Skeletal muscle tissue (tissue), 4 donors: Measurements from ENCODE around the gene PTPRC. TPM values are rescaled to one million over a fixed set of nuclear protein-coding genes. Genes with fewer than 3 reads are reported as not detected.

Experiments
- H3K27ac ChIP-seq: one replicate; pipeline ENCODE4 v1.7.0; 2013; ENCODE audit warnings: mild to moderate bottlenecking, low read depth, low read length, inconsistent platforms
- H3K27me3 ChIP-seq, 3 donors: one replicate each; pipeline ENCODE4 v1.7.0; 2013; ENCODE audit warnings: low read length in 3 of 3; ENCODE audit not compliant: control insufficient read depth in 3 of 3, insufficient read depth in 3 of 3
- H3K36me3 ChIP-seq, 3 donors: one replicate each; pipeline ENCODE4 v1.7.0; 2013; ENCODE audit warnings: low read length in 3 of 3; ENCODE audit not compliant: control insufficient read depth in 3 of 3, insufficient read depth in 3 of 3
- H3K4me1 ChIP-seq, 3 donors: one replicate each; pipeline ENCODE4 v1.7.0; 2013; ENCODE audit warnings: low read length in 3 of 3, mild to moderate bottlenecking in 3 of 3; ENCODE audit not compliant: control insufficient read depth in 3 of 3, insufficient read depth in 3 of 3
- H3K4me3 ChIP-seq, 3 donors: one replicate each; pipeline ENCODE4 v1.7.0; 2013; ENCODE audit warnings: low read length in 3 of 3
- H3K9ac ChIP-seq, 3 donors: one replicate each; pipeline ENCODE4 v1.7.0; 2013; ENCODE audit warnings: low read length in 3 of 3, mild to moderate bottlenecking in 3 of 3, moderate library complexity in 2 of 3, low read depth in 1 of 3
- H3K9me3 ChIP-seq, 3 donors: one replicate each; pipeline ENCODE4 v1.7.0; 2013; ENCODE audit warnings: low read length in 3 of 3; ENCODE audit not compliant: control insufficient read depth in 3 of 3
- total RNA-seq: library from RNA; depleted of rRNA; stranded (reverse); fragments of >200 nt; gene quantifications from one replicate; pipeline ENCODE4 v1.2.3, GENCODE V29; 2014
- donor health status: Osteomylitis.

The PTPRC gene
- total RNA-seq, 1 donor from 2014 or later, result 15.7 TPM

DNA sequence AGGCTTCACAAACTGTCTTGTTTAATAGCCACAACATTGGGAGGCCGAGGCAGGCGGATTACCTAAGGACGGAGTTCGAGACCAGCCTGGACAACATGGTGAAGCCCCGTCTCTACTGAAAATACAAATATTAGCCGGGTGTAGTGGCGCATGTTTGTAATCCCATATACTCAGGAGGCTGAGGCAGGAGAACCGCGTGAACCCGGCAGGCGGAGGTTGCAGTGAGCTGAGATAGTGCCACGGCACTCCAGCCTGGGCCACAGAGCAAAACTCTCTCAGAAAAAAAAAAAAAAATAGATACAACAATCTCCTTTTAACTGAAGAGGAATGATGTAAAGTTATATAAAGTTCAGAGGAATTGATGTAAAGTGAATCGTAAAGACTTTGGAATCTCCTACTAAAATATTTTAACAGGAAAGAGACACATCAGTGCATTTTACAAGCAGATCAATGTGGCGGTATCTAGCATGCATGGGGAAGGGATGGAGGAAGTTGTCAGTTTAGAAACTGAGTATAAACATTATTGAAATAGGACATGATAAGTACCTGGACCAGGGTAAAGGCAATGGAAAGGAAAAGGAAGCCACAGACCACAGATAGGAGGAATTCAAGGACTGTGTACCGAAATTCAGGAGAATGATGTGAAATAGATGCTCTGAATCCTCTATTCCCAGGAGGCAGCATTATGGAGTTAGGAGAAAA, 41.5 kb downstream of the PTPRC start:
- Histone ChIP-seq H3K27ac (no peak overlapping the region), H3K9me3 (no peaks in the 10 kb centered on the region), H3K36me3 (no peaks in the 10 kb centered on the region), H3K27me3 (no peaks in the 10 kb centered on the region), H3K4me1 (no peaks in the 10 kb centered on the region), H3K9ac (no peak overlapping the region), H3K4me3 (no peak overlapping the region)

DNA sequence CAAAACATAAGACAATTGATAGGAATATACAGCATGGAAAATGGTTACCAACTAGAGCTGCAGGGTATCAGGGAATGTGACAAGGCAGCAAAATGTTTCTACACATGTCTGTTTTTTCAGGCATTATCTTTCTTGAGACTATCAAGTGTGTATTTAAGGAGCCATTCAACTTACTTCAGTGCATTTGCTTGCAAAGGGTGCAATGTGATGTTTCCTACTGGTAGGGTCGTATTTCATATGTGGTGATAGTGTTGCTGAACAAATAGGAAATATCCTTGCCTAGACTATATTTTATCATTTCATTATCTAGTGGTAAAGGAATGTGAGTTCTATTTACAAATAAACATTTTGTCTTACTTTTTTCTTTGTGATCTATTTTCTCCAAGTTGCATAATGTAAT, 42.4 kb downstream of the PTPRC start:
- no peak overlapping the region for H3K9ac ChIP-seq
- no peak overlapping the region for H3K27ac ChIP-seq
- H3K27me3 ChIP-seq, result no peaks in the 10 kb centered on the region
- no peaks in the 10 kb centered on the region for H3K9me3 ChIP-seq
- no peaks in the 10 kb centered on the region for H3K4me1 ChIP-seq
- H3K4me3 ChIP-seq, result no peak overlapping the region
- H3K36me3 ChIP-seq, result no peaks in the 10 kb centered on the region

DNA sequence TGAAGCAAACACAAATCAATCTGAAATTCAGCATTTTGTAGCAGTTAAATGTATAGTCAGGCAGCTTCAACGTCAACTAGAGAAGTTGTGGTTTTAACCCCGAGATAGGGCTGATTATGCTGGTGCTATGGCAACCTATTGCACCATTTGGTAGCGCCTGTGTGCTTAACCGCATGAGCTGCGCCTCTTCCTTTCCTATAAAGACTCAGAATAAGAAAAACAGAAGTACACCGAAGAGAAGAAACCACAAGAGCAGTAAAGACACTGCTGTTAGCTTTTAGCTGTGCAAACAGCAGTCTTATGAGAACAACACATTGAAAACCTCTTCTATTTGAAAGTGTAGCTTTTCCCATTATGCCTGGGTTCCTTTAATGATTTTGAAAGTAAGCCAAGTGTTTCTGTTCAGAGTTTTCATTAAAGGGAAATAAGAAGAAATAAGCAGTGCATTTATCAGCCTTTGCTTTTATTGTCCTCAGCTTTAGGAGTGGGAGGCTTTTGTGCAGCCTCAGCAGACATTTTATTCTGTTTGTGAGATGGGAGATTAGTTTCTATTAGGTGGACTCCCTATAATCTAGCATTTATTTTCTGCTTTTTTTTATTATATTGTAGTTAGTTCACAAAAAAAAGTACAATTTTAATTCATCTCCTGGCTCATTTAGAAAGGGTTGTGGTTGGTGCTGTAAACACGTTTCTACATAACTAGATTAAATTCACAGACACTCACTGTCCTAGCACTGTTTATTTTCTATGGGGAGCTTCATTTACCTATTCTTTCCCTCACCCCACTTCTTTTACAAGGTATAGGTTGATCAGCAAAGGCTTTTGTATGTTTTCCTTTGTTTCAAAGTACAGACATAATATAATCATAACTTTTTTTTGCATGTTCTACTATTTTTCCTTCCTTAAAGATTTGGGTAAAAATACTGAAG, 43.3 kb downstream of the PTPRC start:
- Histone ChIP-seq H3K4me3 (no peak overlapping the region), H3K9me3 (no peaks in the 10 kb centered on the region), H3K27ac (peak overlapping the region; percentile 54), H3K36me3 (no peaks in the 10 kb centered on the region), H3K9ac (no peak overlapping the region), H3K27me3 (no peaks in the 10 kb centered on the region), H3K4me1 (no peaks in the 10 kb centered on the region)

DNA sequence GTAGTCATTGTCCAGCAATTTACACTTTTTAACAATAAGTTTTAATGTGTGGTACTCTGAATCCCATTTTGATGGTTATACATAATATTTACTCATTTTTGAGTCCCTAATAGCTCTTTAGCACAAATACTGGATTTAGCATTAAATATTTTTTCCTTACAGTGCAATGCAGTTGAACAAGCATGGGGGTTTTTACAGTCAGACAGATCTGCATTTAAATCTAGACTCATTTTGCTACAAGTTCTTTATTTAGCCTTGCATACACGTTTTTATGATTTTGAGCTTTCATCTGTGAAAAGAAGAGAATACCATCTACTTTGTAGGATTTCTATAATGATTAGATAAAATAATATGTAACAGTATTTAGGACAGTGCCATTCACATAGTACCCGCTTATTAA, 44.0 kb downstream of the PTPRC start:
- H3K4me3 ChIP-seq, result no peak overlapping the region
- H3K36me3 ChIP-seq, result no peaks in the 10 kb centered on the region
- no peaks in the 10 kb centered on the region for H3K9me3 ChIP-seq
- no peak overlapping the region for H3K9ac ChIP-seq
- H3K4me1 ChIP-seq, result no peaks in the 10 kb centered on the region
- H3K27ac ChIP-seq, result peak overlapping the region; percentile 54
- no peaks in the 10 kb centered on the region for H3K27me3 ChIP-seq

DNA sequence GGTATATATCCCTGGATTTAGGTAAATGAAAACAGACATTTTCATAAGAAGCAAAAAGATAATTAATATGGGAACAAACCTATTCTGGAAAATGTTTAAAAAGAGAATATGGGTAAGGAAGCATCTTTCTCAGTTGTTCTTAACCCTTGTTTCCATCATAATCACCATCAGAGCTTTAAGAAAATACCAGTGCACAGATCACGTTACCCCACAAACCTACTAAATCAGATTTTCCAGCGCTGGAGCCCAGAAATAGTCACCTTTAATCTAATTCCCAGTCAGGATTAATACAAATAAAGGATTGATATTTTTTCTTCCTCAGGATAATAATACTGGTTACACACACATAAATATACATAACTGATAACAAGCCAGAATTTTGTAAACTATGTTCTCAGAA, 44.6 kb downstream of the PTPRC start:
- no peaks in the 10 kb centered on the region for H3K9me3 ChIP-seq
- no peak overlapping the region for H3K9ac ChIP-seq
- H3K4me1 ChIP-seq, result no peaks in the 10 kb centered on the region
- H3K36me3 ChIP-seq, result no peaks in the 10 kb centered on the region
- no peak overlapping the region for H3K27ac ChIP-seq
- no peaks in the 10 kb centered on the region for H3K27me3 ChIP-seq
- H3K4me3 ChIP-seq, result no peak overlapping the region

DNA sequence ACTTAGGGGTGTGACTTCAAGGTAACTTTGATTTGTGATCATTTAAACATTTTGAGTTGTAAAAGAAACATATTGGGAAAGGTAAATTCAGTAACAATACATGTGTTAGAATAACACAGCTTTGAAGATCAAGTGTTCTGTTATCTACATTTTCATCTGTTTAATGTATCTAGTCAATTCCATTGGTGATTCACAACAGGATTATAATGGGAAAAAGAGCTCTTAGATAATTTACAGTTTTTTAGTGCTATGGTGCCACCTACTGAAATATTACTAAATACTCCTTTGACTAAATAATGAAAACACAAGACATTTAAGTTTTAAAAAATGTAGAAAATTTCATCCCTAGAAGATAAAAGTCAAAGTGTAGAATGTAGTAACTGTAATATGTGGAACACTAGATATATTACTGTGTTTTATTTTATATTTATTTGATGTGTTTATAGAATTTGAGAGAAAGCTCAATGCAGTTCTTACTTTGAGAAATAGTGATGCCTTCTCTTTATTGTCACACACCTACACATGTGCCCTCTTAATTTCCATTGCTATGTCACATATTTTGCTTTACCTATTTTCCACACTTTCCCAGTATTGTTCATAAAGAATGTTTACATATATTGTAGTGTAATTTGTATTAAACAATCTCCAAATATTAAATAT, 47.4 kb downstream of the PTPRC start:
- Histone ChIP-seq H3K27ac (no peak overlapping the region), H3K4me1 (no peaks in the 10 kb centered on the region), H3K4me3 (no peak overlapping the region), H3K36me3 (no peaks in the 10 kb centered on the region), H3K9me3 (no peaks in the 10 kb centered on the region), H3K9ac (peak overlapping the region in 1 of 3 donors; percentile 34), H3K27me3 (no peaks in the 10 kb centered on the region)

DNA sequence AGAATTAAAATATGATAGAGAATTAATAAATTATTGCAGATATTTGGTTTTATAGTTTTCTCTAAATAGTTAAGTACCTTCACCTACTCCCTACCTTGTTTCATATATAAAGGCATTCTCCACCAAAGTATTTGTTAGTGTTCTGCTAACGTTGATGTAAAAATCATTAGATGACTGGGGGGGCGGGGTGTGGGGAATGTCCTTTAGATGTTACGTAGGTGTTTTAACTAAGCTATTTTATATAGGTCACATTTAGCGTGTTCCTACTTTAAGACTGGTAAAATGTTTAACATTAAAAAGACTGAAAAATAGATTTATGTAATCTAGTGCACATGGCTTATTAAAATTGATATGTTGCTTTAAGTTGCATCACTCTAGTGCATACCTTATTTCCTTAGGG, 48.6 kb downstream of the PTPRC start:
- H3K27ac ChIP-seq, result no peak overlapping the region

DNA sequence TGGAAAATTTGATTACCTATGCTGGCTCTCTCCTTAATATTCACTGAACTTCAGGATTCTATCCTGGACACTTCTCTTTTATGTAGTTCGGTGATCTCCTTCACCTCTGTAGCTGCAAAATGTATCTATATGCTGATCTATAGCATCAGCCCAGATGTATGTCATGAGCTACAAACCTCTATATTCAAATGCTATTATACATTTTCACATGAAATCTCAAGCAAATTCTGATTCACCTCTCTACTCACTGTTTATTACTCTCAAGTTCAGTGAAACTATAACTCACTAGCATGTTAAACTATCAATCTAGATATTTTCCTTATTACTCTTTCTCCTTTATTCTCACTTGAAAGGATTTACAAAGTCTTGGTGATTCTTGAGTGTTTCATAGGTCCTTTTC, 52.2 kb downstream of the PTPRC start:
- Histone ChIP-seq H3K9ac (no peak overlapping the region), H3K27ac (no peak overlapping the region), H3K4me1 (no peaks in the 10 kb centered on the region), H3K36me3 (no peaks in the 10 kb centered on the region), H3K27me3 (no peaks in the 10 kb centered on the region), H3K4me3 (no peak overlapping the region), H3K9me3 (no peaks in the 10 kb centered on the region)

More for the DNA sequence above, 48.6 kb downstream of the PTPRC start:
- no peak overlapping the region for H3K4me3 ChIP-seq
- no peaks in the 10 kb centered on the region for H3K9me3 ChIP-seq
- H3K36me3 ChIP-seq, result no peaks in the 10 kb centered on the region
- no peaks in the 10 kb centered on the region for H3K27me3 ChIP-seq
- H3K4me1 ChIP-seq, result no peaks in the 10 kb centered on the region
- H3K9ac ChIP-seq, result no peak overlapping the region

DNA sequence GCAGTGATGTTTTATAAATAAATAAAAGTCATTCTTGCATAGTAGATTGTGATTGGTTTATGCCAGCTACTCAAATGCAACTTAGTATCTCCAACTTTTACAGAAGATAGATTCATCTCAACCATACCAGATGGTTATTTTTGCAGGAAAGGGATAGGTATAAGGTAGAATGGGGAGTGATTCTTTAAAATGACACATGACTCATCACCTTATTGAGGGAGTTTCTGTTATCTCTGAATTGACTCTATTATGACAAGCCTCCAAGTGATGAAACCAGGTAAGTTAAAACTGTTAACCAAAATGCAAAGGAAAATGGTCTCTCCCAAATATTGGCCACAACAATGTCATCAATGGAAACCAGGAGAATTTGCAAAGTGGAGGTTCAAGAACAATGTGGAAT, 54.5 kb downstream of the PTPRC start:
- H3K4me3 ChIP-seq, result no peak overlapping the region
- no peak overlapping the region for H3K9ac ChIP-seq
- no peaks in the 10 kb centered on the region for H3K36me3 ChIP-seq
- H3K4me1 ChIP-seq, result no peaks in the 10 kb centered on the region
- no peaks in the 10 kb centered on the region for H3K9me3 ChIP-seq
- no peak overlapping the region for H3K27ac ChIP-seq
- no peaks in the 10 kb centered on the region for H3K27me3 ChIP-seq

DNA sequence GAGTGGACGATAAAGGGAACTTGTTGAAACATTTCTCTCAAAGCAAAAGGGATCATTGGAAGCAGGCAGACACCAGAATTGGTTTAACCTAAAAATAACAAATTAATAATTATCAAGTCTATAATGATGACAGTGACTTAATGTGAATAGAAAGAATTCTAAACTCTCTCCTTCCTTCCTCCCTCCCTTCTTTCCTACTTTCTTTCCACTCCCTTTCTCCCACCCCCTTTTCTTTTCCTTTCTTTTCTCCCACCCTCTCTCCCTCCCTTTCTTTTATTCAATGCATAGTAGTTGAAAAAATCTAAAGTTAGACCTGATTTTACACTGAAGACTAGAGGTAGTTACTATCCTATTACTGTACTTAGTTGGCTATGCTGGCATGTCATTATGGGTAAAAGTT, 55.7 kb downstream of the PTPRC start:
- H3K27me3 ChIP-seq, result peaks cover 0 to 5% (median 3%) of the 10 kb centered on the region in 3 donors
- no peak overlapping the region for H3K4me3 ChIP-seq
- no peaks in the 10 kb centered on the region for H3K4me1 ChIP-seq
- no peak overlapping the region for H3K27ac ChIP-seq
- no peak overlapping the region for H3K9ac ChIP-seq
- H3K36me3 ChIP-seq, result no peaks in the 10 kb centered on the region
- H3K9me3 ChIP-seq, result no peaks in the 10 kb centered on the region
